ENCODE results near the gene ATXN7L3.

ATXN7L3 gene

GRCh38 chr17:44236444-44236991, 36.8 kb upstream of the ATXN7L3 start:
- TF ChIP-seq TCF12 (IDR thresholded peaks at IDR 0.05; ENCODE audit: low read depth) (no peak), CEBPB (IDR thresholded peaks at IDR 0.05) (no peak), YY1 (IDR thresholded peaks at IDR 0.05; ENCODE audit: low read depth) (no peak), ZBTB7A (IDR thresholded peaks at IDR 0.05; ENCODE audit: low read depth) (no peak), MAX (IDR thresholded peaks at IDR 0.05) (no peak), NFIC (IDR thresholded peaks at IDR 0.05) (no peak), USF1 (IDR thresholded peaks at IDR 0.05) (no peak), TEAD4 (IDR thresholded peaks at IDR 0.05) (no peak), RAD21 (IDR thresholded peaks at IDR 0.05; ENCODE audit: low read depth) (no peak), REST (IDR thresholded peaks at IDR 0.05; ENCODE audit: low read depth) (no peak), FOXM1 (IDR thresholded peaks at IDR 0.05; ENCODE audit: borderline replicate concordance, low read depth) (no peak), EP300 (IDR thresholded peaks at IDR 0.05; ENCODE audit: borderline replicate concordance) (no peak), CREB1 (IDR thresholded peaks at IDR 0.05; ENCODE audit: low read depth) (no peak), EGR1 (IDR thresholded peaks at IDR 0.05) (no peak), TAF1 (IDR thresholded peaks at IDR 0.05; ENCODE audit: low read depth) (no peak)

GRCh38 chr17:44235583-44235936, 35.9 kb upstream of the ATXN7L3 start:
- peak; percentile 79 for TF ChIP-seq EP300 (IDR thresholded peaks at IDR 0.05; ENCODE audit: borderline replicate concordance)
- no peak; the same call in 1 of the 2 replicates for TF ChIP-seq TAF1 (IDR thresholded peaks at IDR 0.05; ENCODE audit: low read depth)
- TF ChIP-seq CREB1 (IDR thresholded peaks at IDR 0.05; ENCODE audit: low read depth), result no peak
- TF ChIP-seq USF1 (IDR thresholded peaks at IDR 0.05), result no peak
- peak; percentile 79 for TF ChIP-seq NFIC (IDR thresholded peaks at IDR 0.05)
- peak; percentile 74; the same call in 1 of the 2 replicates for TF ChIP-seq MAX (IDR thresholded peaks at IDR 0.05)
- peak; percentile 74; the same call in 1 of the 2 replicates for TF ChIP-seq TCF12 (IDR thresholded peaks at IDR 0.05; ENCODE audit: low read depth)
- TF ChIP-seq EGR1 (IDR thresholded peaks at IDR 0.05), result no peak
- TF ChIP-seq REST (IDR thresholded peaks at IDR 0.05; ENCODE audit: low read depth), result no peak
- TF ChIP-seq TEAD4 (IDR thresholded peaks at IDR 0.05), result peak; percentile 77
- no peak for TF ChIP-seq ZBTB7A (IDR thresholded peaks at IDR 0.05; ENCODE audit: low read depth)
- 0 out of 2 replicates have a peak, but pooled peaks have one; percentile 27 for TF ChIP-seq CEBPB (IDR thresholded peaks at IDR 0.05)
- TF ChIP-seq YY1 (IDR thresholded peaks at IDR 0.05; ENCODE audit: low read depth), result peak; percentile 35; the same call in 1 of the 2 replicates
- TF ChIP-seq RAD21 (IDR thresholded peaks at IDR 0.05; ENCODE audit: low read depth), result peak; percentile 6; the same call in 1 of the 2 replicates
- no peak for TF ChIP-seq FOXM1 (IDR thresholded peaks at IDR 0.05; ENCODE audit: borderline replicate concordance, low read depth)

GRCh38 chr17:44233582-44233981, 33.9 kb upstream of the ATXN7L3 start:
- TF ChIP-seq FOXM1 (IDR thresholded peaks at IDR 0.05; ENCODE audit: borderline replicate concordance, low read depth) (no peak), ZBTB7A (IDR thresholded peaks at IDR 0.05; ENCODE audit: low read depth) (no peak), USF1 (IDR thresholded peaks at IDR 0.05) (no peak), EP300 (IDR thresholded peaks at IDR 0.05; ENCODE audit: borderline replicate concordance) (no peak), EGR1 (IDR thresholded peaks at IDR 0.05) (no peak), CEBPB (IDR thresholded peaks at IDR 0.05) (no peak), TEAD4 (IDR thresholded peaks at IDR 0.05) (no peak), RAD21 (IDR thresholded peaks at IDR 0.05; ENCODE audit: low read depth) (no peak), TAF1 (IDR thresholded peaks at IDR 0.05; ENCODE audit: low read depth) (no peak), YY1 (IDR thresholded peaks at IDR 0.05; ENCODE audit: low read depth) (no peak), MAX (IDR thresholded peaks at IDR 0.05) (no peak), TCF12 (IDR thresholded peaks at IDR 0.05; ENCODE audit: low read depth) (no peak)

GRCh38 chr17:44232061-44232460, 32.4 kb upstream of the ATXN7L3 start:
- TF ChIP-seq CREB1 (IDR thresholded peaks at IDR 0.05; ENCODE audit: low read depth) (no peak), USF1 (IDR thresholded peaks at IDR 0.05) (no peak), MAX (IDR thresholded peaks at IDR 0.05) (no peak), NFIC (IDR thresholded peaks at IDR 0.05) (no peak), CEBPB (IDR thresholded peaks at IDR 0.05) (no peak), RAD21 (IDR thresholded peaks at IDR 0.05; ENCODE audit: low read depth) (no peak), FOXM1 (IDR thresholded peaks at IDR 0.05; ENCODE audit: borderline replicate concordance, low read depth) (no peak), ZBTB7A (IDR thresholded peaks at IDR 0.05; ENCODE audit: low read depth) (no peak), TCF12 (IDR thresholded peaks at IDR 0.05; ENCODE audit: low read depth) (no peak), REST (IDR thresholded peaks at IDR 0.05; ENCODE audit: low read depth) (no peak), EGR1 (IDR thresholded peaks at IDR 0.05) (no peak), TEAD4 (IDR thresholded peaks at IDR 0.05) (no peak), EP300 (IDR thresholded peaks at IDR 0.05; ENCODE audit: borderline replicate concordance) (no peak), TAF1 (IDR thresholded peaks at IDR 0.05; ENCODE audit: low read depth) (no peak), YY1 (IDR thresholded peaks at IDR 0.05; ENCODE audit: low read depth) (no peak)

All from Ishikawa (cell line).